IMR-90 (cell line): ENCODE results near the gene RERE. TPM values are rescaled to one million over a fixed set of nuclear protein-coding genes. Genes with fewer than 3 reads are reported as not detected.
"Not testable (repeated sequence)": the region's sequence is repeated elsewhere in the genome, so short reads cannot be mapped to it uniquely, and the experiment has no call there.

Experiments
- ATAC-seq: fragments of 200-7000 bp; cut with Tn5 transposase; 2 replicates; pipeline ENCODE4 v1.9.1; 2020; ENCODE audit warnings: low read depth, mild to moderate bottlenecking, moderate library complexity
- BruUV-seq: library from RNA; stranded (reverse); fragments of 400-500 nt; replicated peaks from 2 replicates; lab custom pipeline; 2021; lab: Mats Ljungman, UMichigan
- CTCF ChIA-PET: fragments of 300-600 bp; formaldehyde crosslinking; extraction: SDS; loops from one replicate; lab custom pipeline; 2021; ENCODE audit warnings: antibody characterized with exemption; lab: Yijun Ruan, JAX
- POLR2A ChIA-PET: fragments of 300-600 bp; sonication (Branson Sonifier 250); formaldehyde crosslinking; loops from one replicate; lab custom pipeline; 2022; ENCODE audit warnings: antibody characterized with exemption; ENCODE audit not compliant: unreplicated experiment; lab: Charles Lee
- DNase-seq: peaks from one replicate; pipeline ENCODE4 v3.0.0; 2013
- H2AFZ ChIP-seq: replicated peaks from 2 replicates; pipeline ENCODE3; 2013; ENCODE audit warnings: low read length, mild to moderate bottlenecking; ENCODE audit not compliant: poor library complexity
- H2AK5ac ChIP-seq: 2 replicates; pipeline ENCODE4 v1.6.1; 2013; ENCODE audit warnings: low read depth, low read length, inconsistent platforms
- H2AK9ac ChIP-seq: replicated peaks from 2 replicates; pipeline ENCODE3; 2013; ENCODE audit warnings: mild to moderate bottlenecking, low read depth, low read length, moderate library complexity; ENCODE audit not compliant: poor library complexity
- H2BK120ac ChIP-seq: 2 replicates; pipeline ENCODE4 v1.6.1; 2013; ENCODE audit warnings: low read depth, low read length, inconsistent platforms
- H2BK15ac ChIP-seq: 3 replicates; pipeline ENCODE4 v1.6.1; 2013; ENCODE audit warnings: low read depth, low read length, inconsistent platforms
- H2BK20ac ChIP-seq: 2 replicates; pipeline ENCODE4 v1.6.1; 2013; ENCODE audit warnings: low read depth, mild to moderate bottlenecking, inconsistent platforms, low read length, moderate library complexity
- H2BK5ac ChIP-seq: 2 replicates; pipeline ENCODE4 v1.6.1; 2013; ENCODE audit warnings: mild to moderate bottlenecking, low read depth, low read length, inconsistent platforms; ENCODE audit not compliant: poor library complexity, severe bottlenecking
- H3K14ac ChIP-seq: replicated peaks from 2 replicates; pipeline ENCODE4 v1.6.1; 2013; ENCODE audit warnings: low read depth, low read length, inconsistent platforms
- H3K18ac ChIP-seq: 2 replicates; pipeline ENCODE4 v1.6.1; 2013; ENCODE audit warnings: low read depth, low read length, control low read depth
- H3K23ac ChIP-seq: 2 replicates; pipeline ENCODE4 v1.6.1; 2013; ENCODE audit warnings: low read depth, low read length, inconsistent platforms
- H3K27ac ChIP-seq: 2 replicates; pipeline ENCODE4 v1.5.1; 2013; ENCODE audit warnings: mild to moderate bottlenecking, control low read depth, low read length; ENCODE audit not compliant: insufficient read depth
- H3K27me3 ChIP-seq: 2 replicates; pipeline ENCODE4 v1.6.1; 2013; ENCODE audit warnings: low read length; ENCODE audit not compliant: control insufficient read depth, insufficient read depth
- H3K36me3 ChIP-seq: 2 replicates; pipeline ENCODE4 v1.6.1; 2013; ENCODE audit warnings: low read length, mixed read lengths; ENCODE audit not compliant: control insufficient read depth, insufficient read depth
- H3K4ac ChIP-seq: 2 replicates; pipeline ENCODE4 v1.6.1; 2013; ENCODE audit warnings: low read depth, low read length, inconsistent platforms
- H3K4me1 ChIP-seq: 2 replicates; pipeline ENCODE4 v1.6.1; 2013; ENCODE audit warnings: low read length, mixed read lengths; ENCODE audit not compliant: control insufficient read depth, insufficient read depth
- H3K4me2 ChIP-seq: 2 replicates; pipeline ENCODE4 v1.6.1; 2013; ENCODE audit warnings: low read depth, mild to moderate bottlenecking, control low read depth, low read length, moderate library complexity
- H3K4me3 ChIP-seq: 2 replicates; pipeline ENCODE4 v1.5.1; 2013; ENCODE audit warnings: low read depth, mild to moderate bottlenecking, control low read depth, low read length, moderate library complexity; ENCODE audit not compliant: insufficient read depth
- H3K56ac ChIP-seq: 2 replicates; pipeline ENCODE4 v1.6.1; 2013; ENCODE audit warnings: low read length, inconsistent platforms; ENCODE audit not compliant: insufficient read depth; ENCODE audit errors: extremely low read depth
- H3K79me1 ChIP-seq, 2 experiments: 2 replicates each; pipeline ENCODE4 v1.6.1; 2013; ENCODE audit warnings: low read length in 2 of 2, inconsistent platforms in 1 of 2, low read depth in 1 of 2
- H3K9ac ChIP-seq: 2 replicates; pipeline ENCODE4 v1.6.1; 2013; ENCODE audit warnings: low read depth, low read length, control low read depth
- H3K9me1 ChIP-seq: 2 replicates; pipeline ENCODE4 v1.6.1; 2013; ENCODE audit warnings: low read length, inconsistent platforms; ENCODE audit not compliant: insufficient read depth
- H3K9me3 ChIP-seq: 2 replicates; pipeline ENCODE4 v1.6.1; 2013; ENCODE audit warnings: low read length; ENCODE audit not compliant: control insufficient read depth, insufficient read depth
- H4K20me1 ChIP-seq: 2 replicates; pipeline ENCODE4 v1.6.1; 2013; ENCODE audit warnings: low read length, inconsistent platforms; ENCODE audit not compliant: insufficient read depth
- H4K5ac ChIP-seq: 2 replicates; pipeline ENCODE4 v1.6.1; 2013; ENCODE audit warnings: mild to moderate bottlenecking, low read depth, low read length, control low read depth
- H4K8ac ChIP-seq, 2 experiments: 2 replicates each; pipeline ENCODE4 v1.6.1; 2013; ENCODE audit warnings: low read depth in 2 of 2, low read length in 2 of 2, control low read depth in 1 of 2, inconsistent platforms in 1 of 2
- H4K91ac ChIP-seq: 2 replicates; pipeline ENCODE4 v1.6.1; 2013; ENCODE audit warnings: low read depth, low read length, inconsistent platforms; ENCODE audit not compliant: insufficient read depth
- CEBPB ChIP-seq: IDR thresholded peaks from 2 replicates; pipeline ENCODE4 v1.6.1; 2012; ENCODE audit warnings: low read depth, low read length, improper control_type of control experiment
- CHD1 ChIP-seq: IDR thresholded peaks from 2 replicates; pipeline ENCODE4 v1.6.1; 2012; ENCODE audit warnings: low read depth, low read length, improper control_type of control experiment
- USF2 ChIP-seq: fragments of 150-350 bp; IDR thresholded peaks from 2 replicates; pipeline ENCODE4 v1.6.1; 2017; ENCODE audit warnings: mild to moderate bottlenecking, antibody characterized with exemption, low read length, low read depth
- WGBS, 2 experiments: methylation state at CpG; one replicate each; pipeline versions ENCODE4 v1.1.5 to v1.1.7; 2013; ENCODE audit warnings: missing lambda C conversion rate in 2 of 2; ENCODE audit not compliant: insufficient read length in 1 of 2; ENCODE audit errors: extremely low coverage in 2 of 2; 5-methylcytosine and 5-hydroxymethylcytosine counted together
- dilution Hi-C: fragments of 300-500 bp; cut with HindIII; formaldehyde crosslinking; loops from one replicate; pipeline ENCODE4 v1.14.3; 2018; ENCODE audit warnings: low sequenced_read_pairs; ENCODE audit not compliant: unreplicated experiment
- in situ Hi-C: fragments of 300-500 bp; cut with MboI; formaldehyde crosslinking; loops from 3 replicates; pipeline ENCODE4 v1.14.3; 2019; ENCODE audit warnings: low sequenced_read_pairs, inconsistent platforms, mixed read lengths
- intact Hi-C: fragments of 100-400 bp; cut with micrococcal nuclease; formaldehyde crosslinking; loops from 2 replicates; pipeline ENCODE4 v1.10.0; 2022
- polyA plus RNA-seq, 3 experiments: library from polyadenylated mRNA; depleted of rRNA; stranded (reverse); fragments of >200 nt; gene quantifications; 2 replicates each; pipeline ENCODE4 v1.2.3, GENCODE V29; 2012; ENCODE audit warnings: low replicate concordance in 1 of 3
- total RNA-seq: library from RNA; depleted of rRNA; stranded (reverse); fragments of >200 nt; gene quantifications from 2 replicates; pipeline ENCODE4 v1.2.3, GENCODE V29; 2012

The RERE gene
- total and polyA plus RNA-seq, 2 of the 4 experiments (the other 2 are of a cell fraction) = 11.5 to 25.1 TPM

- no peak overlapping the region for H3K4ac ChIP-seq
- H4K5ac ChIP-seq = no peak overlapping the region
- no TSS peak for BruUV-seq
- H2AK9ac ChIP-seq = no peak overlapping the region
- H3K4me2 ChIP-seq = no peak overlapping the region
- H2BK5ac ChIP-seq = no peak overlapping the region
- H2BK120ac ChIP-seq = no peak overlapping the region
- WGBS, 2 experiments = 73% methylated on average over 3 of the region's 8 CpGs; no CpG with 5 or more reads in 1 of the 2 experiments
- TF ChIP-seq CEBPB (no peak), USF2 (no peak), CHD1 (no peak)
- H3K18ac ChIP-seq = no peak overlapping the region
- intact Hi-C loops (no loop called here), in situ Hi-C loops (no loop called here), dilution Hi-C loops (no loop called here)
- no peak overlapping the region for H3K9ac ChIP-seq
- ChIA-PET POLR2A (no interaction called here), CTCF (no interaction called here)
- H3K79me1 ChIP-seq = peaks cover 55 to 89% of the 10 kb centered on the region in 2 experiments
- H3K9me3 ChIP-seq = no peaks in the 10 kb centered on the region
- peaks cover 55% of the 10 kb centered on the region for H3K9me1 ChIP-seq
- no peak overlapping the region for H2BK20ac ChIP-seq
- H3K14ac ChIP-seq = no peak overlapping the region
- no peak for DNase-seq
- peaks cover 53% of the 10 kb centered on the region for H3K36me3 ChIP-seq
- H2AFZ ChIP-seq = no peak overlapping the region
- peaks cover 76% of the 10 kb centered on the region for H4K20me1 ChIP-seq
- H3K4me1 ChIP-seq = peaks cover 39% of the 10 kb centered on the region
- H3K56ac ChIP-seq = no peak overlapping the region
- H3K27me3 ChIP-seq = no peaks in the 10 kb centered on the region
- H3K4me3 ChIP-seq = no peak overlapping the region
- no peak overlapping the region for H2BK15ac ChIP-seq
- H4K8ac ChIP-seq = no peak overlapping the region
- no peak for ATAC-seq
- H4K91ac ChIP-seq = no peak overlapping the region
- peak overlapping the region; percentile 5; the same call in 1 of the 2 replicates for H3K23ac ChIP-seq
- peak overlapping the region; percentile 4; the same call in 1 of the 2 replicates for H3K27ac ChIP-seq
- no peak overlapping the region for H2AK5ac ChIP-seq
Measured at GRCh38 chr1:8381618-8382017, 435.8 kb downstream of the RERE start.

GRCh38 chr1:8380310-8380709, 437.1 kb downstream of the RERE start:
- H3K27me3 ChIP-seq, H3K4me3 ChIP-seq, H2BK15ac ChIP-seq, H4K91ac ChIP-seq, H4K8ac ChIP-seq, H3K14ac ChIP-seq, H3K4ac ChIP-seq, H3K4me2 ChIP-seq, H3K56ac ChIP-seq, POLR2A ChIA-PET, BruUV-seq, H3K9ac ChIP-seq, H3K27ac ChIP-seq, dilution Hi-C loops, H3K23ac ChIP-seq, H3K9me3 ChIP-seq, DNase-seq, H2BK5ac ChIP-seq, H3K18ac ChIP-seq, intact Hi-C loops, H2AFZ ChIP-seq, H2BK120ac ChIP-seq, ATAC-seq, in situ Hi-C loops, H4K5ac ChIP-seq, H2BK20ac ChIP-seq, H2AK9ac ChIP-seq, H2AK5ac ChIP-seq: not testable (repeated sequence)
- Histone ChIP-seq H3K4me1 (peaks cover 41% of the 10 kb centered on the region), H3K79me1 (peaks cover 63 to 89% of the 10 kb centered on the region in 2 experiments), H4K20me1 (peaks cover 82% of the 10 kb centered on the region), H3K9me1 (peaks cover 58% of the 10 kb centered on the region), H3K36me3 (peaks cover 57% of the 10 kb centered on the region)
- 100% methylated on average over 1 of the region's 6 CpGs; no CpG with 5 or more reads in 1 of the 2 experiments for WGBS, 2 experiments
- CTCF ChIA-PET = interaction anchor here (1.2 kb wide), 1 partner anchor 9 kb away, joined by 3 read pairs; no protein-coding TSS in a partner anchor
